HG03095 (cell line): ENCODE results near the gene SCPEP1.

Experiments used
- ATAC-seq: cut with Tn5 transposase; IDR thresholded peaks from one replicate; pipeline ENCODE4 v1.9.1; 2021; ENCODE audit warnings: moderate library complexity; ENCODE audit not compliant: unreplicated experiment

The SCPEP1 gene

GRCh38 chr17:57034807-57035754 lies 57.1 kb downstream of the SCPEP1 start:
- no peak for ATAC-seq

- no peak for ATAC-seq
These were observed 58.1 kb downstream of the SCPEP1 start for GRCh38 chr17:57035971-57036481.

- ATAC-seq, result no peak
These were observed 59.5 kb downstream of the SCPEP1 start for GRCh38 chr17:57037411-57037810.

- ATAC-seq, result no peak
These were observed 60.6 kb downstream of the SCPEP1 start for GRCh38 chr17:57038486-57038885.

GRCh38 chr17:57040571-57040970 lies 62.6 kb downstream of the SCPEP1 start:
- ATAC-seq, result no peak

GRCh38 chr17:57043276-57043675 lies 65.3 kb downstream of the SCPEP1 start:
- ATAC-seq, result no peak

- no peak for ATAC-seq
These were observed 67.3 kb downstream of the SCPEP1 start for GRCh38 chr17:57044976-57045867.

GRCh38 chr17:57045868-57046704 lies 68.2 kb downstream of the SCPEP1 start:
- ATAC-seq, result peak; percentile 59

GRCh38 chr17:57046749-57047148 lies 68.8 kb downstream of the SCPEP1 start:
- ATAC-seq, result no peak

GRCh38 chr17:57048096-57048495 lies 70.2 kb downstream of the SCPEP1 start:
- no peak for ATAC-seq

GRCh38 chr17:57050306-57050705 lies 72.4 kb downstream of the SCPEP1 start:
- ATAC-seq, result no peak

- no peak for ATAC-seq
These were observed 74.0 kb downstream of the SCPEP1 start for GRCh38 chr17:57051886-57052361.
